HG03469 (cell line): ENCODE data around the gene GMPPB.
"Not testable (repeated sequence)": the region's sequence is repeated elsewhere in the genome, so short reads cannot be mapped to it uniquely, and the experiment has no call there.

Experiments
- ATAC-seq: cut with Tn5 transposase; IDR thresholded peaks from one replicate; pipeline ENCODE4 v1.9.1; 2021; ENCODE audit warnings: mild to moderate bottlenecking, moderate library complexity, moderate number of reproducible peaks; ENCODE audit not compliant: unreplicated experiment

Gene GMPPB

DNA sequence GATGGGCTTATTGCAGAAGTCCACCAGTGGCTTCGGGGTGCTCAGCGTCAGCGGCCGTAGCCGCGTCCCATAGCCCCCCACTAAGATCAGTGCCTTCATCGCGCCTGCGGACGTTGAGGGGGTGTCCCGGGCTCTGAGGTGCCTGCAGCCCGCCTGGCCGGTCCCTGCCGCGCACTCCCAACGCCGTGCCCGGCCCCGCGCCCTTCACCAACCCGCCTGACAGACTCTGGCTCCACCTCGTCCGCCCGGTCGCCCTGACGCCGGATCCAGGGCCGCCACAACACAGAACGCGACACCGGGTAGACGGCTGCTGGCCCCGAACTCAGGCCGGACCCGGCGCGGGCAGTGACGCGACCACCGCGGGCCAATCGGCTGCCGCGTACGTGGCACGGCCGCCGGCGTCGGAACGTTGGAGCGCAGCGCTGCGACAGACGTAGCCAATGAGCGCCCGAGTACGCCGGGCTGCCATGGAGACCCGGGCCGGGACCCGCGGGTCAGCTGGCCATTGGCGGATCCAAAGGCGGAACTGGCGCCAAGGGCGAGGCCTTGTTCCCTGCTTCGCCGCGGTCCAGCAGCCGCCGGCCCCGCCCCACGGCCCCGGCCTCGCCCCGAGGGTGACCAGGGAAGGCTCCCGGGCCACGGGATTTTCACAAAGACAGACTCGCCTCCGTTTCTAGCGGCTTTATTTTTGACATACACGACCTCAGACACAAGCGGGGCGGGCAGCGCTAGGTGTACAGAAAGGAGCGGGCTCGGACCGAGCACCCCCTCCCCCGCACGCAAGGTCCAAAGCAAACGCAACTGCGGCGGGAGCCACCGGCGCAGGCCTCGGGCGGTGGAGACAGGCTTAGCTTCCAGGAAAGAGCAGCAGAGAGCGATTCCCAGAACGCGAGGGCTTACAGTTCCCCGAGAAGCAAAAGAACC is at the start of gene GMPPB:
GMPPB (minus strand) TSS at position 324 of the 924 bp plus-strand sequence; CDS start at position 99, 225 bp downstream.
- peak; percentile 72 for ATAC-seq

GRCh38 chr3:49772703-49773102 is 49.0 kb upstream of the GMPPB start:
- no peak for ATAC-seq

GRCh38 chr3:49771340-49771938 is 47.7 kb upstream of the GMPPB start:
- no peak for ATAC-seq

- ATAC-seq = no peak
These were observed 46.2 kb upstream of the GMPPB start for GRCh38 chr3:49769926-49770325.

GRCh38 chr3:49769286-49769915 is 45.6 kb upstream of the GMPPB start:
- ATAC-seq = no peak

- no peak for ATAC-seq
These were observed 40.2 kb upstream of the GMPPB start for GRCh38 chr3:49763981-49764380.

DNA sequence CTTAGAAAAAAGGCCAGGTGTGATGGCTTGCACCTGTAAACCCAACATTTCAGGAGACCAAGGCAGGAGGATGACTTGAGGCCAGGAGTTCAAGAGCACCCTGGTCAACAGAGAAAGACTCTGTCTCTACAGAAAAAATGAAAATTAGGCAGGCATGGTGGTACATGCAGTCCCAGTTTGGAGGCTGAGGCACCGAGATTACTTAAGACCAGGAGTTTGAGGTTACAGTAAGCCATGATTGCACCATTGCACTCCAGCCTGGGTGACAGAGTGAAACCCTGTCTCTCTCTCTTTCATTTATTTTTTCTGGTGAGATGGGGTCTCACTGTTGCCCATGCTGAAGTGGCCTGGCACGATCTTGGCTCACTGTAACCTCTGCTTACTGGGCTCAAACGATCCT is 37.9 kb upstream of the GMPPB start:
- no peak for ATAC-seq

DNA sequence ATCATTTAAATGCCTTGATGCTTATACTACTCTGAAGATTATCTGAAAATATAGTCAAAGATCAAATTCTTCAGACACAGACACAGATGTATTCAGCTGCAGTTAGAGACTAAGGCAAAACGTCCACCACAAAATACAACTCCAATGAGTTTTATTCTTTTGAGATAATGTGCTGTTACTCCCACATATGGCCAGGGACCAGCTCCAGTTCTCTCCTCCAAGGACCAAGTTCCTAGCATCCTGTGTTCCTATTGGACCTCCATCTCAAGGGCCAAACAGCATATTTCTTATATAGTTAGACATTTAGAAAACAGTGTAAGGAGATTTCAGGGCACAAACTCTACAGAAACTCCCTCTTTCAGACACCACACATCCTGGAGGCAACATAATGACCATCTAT is 35.5 kb upstream of the GMPPB start:
- ATAC-seq = no peak

- no peak for ATAC-seq
These were observed 33.4 kb upstream of the GMPPB start for GRCh38 chr3:49757197-49757596.

DNA sequence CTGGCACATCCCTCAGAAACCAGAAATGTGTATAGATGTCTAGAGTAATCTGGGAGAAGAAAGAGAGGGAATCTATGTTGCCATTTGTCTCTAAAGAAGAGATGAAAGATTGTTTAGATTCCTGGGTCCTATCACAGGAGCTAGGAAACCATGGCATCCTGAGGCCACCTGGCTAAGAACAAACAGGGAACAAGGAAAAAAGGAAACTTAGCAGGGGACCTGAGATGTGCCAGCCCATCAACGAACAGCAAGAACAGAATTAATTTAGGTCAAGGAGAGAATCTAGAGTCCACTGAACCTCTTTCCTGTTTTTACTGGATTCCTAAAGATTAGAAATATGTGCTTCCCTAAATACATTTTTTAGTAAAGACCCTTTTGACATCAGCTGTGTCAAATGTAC is 32.3 kb upstream of the GMPPB start:
- no peak for ATAC-seq

DNA sequence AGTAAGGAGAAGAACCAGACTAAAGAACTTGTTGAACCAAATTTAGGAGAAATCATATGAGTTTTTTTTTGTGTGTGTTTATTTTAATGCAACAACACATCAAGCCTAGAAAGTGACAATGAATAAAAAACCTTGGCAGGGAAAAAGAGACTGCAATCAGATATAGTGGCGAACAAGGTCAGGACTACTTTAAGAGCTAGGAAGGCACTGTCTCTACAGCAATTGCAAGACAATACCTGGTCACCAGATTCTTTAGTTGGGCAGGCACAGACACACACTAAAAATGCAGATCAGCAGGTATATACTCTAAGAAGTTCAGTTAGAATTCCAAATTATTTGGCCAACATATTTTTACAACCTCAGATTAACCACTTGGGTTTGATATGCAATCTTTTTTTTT is 30.8 kb upstream of the GMPPB start:
- no peak for ATAC-seq

- ATAC-seq = no peak
These were observed 27.8 kb upstream of the GMPPB start for GRCh38 chr3:49751501-49751900.

DNA sequence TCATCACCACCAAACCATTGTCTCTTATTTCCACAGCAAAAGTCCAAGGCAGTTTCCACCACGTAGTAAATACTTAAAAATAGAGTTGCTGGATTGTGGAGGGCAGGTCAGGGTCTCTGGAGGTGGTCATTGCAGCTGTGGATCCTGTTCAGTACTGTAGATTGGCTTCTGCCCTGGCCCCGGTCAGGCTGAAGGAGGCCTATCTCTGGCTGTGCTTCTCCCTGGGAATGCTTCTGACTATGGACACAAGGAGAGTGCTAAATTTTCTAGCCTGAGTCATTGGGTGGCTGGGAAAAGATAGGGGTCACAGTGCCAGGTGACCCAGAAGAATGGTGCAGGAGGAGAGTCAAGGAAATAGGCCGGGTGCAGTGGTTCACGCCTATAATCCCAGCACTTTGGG is 26.3 kb upstream of the GMPPB start:
- ATAC-seq = no peak

GRCh38 chr3:49748874-49749273 is 25.1 kb upstream of the GMPPB start:
- ATAC-seq = not testable (repeated sequence)

DNA sequence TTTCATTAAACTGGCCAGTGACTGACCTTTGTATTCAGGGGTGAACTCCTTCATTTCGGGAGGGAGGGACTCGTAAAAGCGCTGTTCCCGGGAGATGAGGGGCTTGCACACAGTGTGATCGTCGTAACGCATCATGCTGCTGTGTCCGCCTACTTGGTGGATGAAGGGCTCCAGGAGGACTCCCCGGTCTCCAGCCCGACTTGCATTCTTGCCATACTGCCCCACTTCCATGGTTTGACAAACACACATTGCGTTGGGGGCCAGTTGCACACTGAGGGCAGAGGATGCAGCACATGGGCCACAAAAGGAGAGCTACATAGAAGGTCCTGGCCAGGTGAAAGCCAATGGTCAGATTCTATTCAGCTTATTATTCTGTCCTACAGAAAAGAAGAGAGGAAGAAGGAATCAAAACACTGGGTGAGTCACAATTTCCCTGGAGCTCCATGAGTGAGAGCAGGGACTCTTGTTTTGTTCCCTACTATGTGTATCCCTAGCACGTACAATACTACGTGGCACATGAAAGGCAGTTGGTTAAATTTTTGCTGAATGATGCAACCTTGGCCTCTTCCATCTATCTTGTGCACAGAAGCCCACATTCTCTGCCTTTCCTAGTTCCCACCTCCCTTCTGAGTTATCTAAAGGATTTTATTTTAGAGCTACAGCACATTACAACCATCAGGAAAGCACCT is 24.2 kb upstream of the GMPPB start:
- no peak for ATAC-seq

DNA sequence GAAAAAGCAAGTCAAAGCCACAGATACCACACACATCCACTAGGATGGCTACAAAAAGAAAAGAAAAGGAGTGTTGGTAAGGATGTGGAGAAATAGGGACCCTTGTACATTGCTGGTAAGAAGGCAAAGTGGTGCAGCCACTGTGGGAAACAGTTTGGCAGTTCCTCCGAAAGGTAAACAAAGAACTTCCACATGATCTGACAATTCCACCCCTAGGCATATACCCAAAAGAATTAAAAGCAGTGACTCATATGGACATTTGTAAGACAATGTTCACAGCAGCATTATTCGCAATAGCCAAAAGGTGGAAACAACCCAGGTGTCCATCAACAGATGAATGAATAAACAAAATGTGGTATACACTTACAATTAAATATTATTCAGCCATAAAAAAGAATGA is 22.2 kb upstream of the GMPPB start:
- no peak for ATAC-seq

DNA sequence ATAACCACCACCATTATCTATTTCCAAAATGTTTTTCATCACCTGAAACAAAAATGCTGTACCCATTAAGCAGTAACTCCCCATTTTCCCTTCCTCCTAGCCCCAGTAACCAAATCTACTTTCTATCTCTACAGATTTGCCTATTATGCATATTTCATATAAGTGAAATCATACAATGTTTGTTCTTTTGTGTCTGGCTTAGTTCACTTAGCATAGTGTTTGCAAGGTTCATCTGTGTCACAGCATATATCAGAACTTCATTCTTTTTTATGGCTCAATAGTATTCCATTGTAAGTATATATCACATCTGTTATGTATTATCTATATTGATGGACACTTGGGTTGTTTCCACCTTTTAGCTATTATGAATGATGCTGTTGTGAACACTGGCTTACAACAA is 16.7 kb upstream of the GMPPB start:
- ATAC-seq = no peak

GRCh38 chr3:49738067-49738713 is 14.4 kb upstream of the GMPPB start:
- ATAC-seq = no peak

DNA sequence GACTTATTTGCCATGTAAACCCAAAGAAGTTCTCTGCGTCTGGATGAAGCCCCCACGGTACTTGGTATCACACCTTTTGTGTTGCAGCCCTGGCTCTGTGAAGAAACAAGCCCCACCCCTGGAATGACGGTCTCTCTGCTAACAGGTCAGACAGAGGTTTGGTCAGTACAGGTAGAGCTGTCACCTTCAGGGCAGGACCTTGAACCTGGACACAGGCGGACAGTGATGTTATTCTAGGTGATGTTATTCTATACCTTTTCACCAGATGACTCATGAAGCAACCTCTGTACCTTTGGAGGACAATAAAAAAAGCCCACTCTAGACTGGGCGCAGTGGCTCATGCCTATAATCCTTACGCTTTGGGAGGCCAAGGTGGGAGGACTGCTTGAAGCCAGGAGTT is 11.0 kb upstream of the GMPPB start:
- no peak for ATAC-seq

- no peak for ATAC-seq
These were observed 9.8 kb upstream of the GMPPB start for GRCh38 chr3:49733551-49733950.

GRCh38 chr3:49732597-49732996 is 8.8 kb upstream of the GMPPB start:
- no peak for ATAC-seq
